ENCODE data around the gene MZF1. TPM values are rescaled to one million over a fixed set of nuclear protein-coding genes. Genes with fewer than 3 reads are reported as not detected.

MZF1 gene
- total and polyA plus RNA-seq, 9 of the 15 experiments (the other 6 are each of a cell fraction or from before 2014, with no cell fraction given): 0.31 to 29.3 (median 11.5) TPM

DNA sequence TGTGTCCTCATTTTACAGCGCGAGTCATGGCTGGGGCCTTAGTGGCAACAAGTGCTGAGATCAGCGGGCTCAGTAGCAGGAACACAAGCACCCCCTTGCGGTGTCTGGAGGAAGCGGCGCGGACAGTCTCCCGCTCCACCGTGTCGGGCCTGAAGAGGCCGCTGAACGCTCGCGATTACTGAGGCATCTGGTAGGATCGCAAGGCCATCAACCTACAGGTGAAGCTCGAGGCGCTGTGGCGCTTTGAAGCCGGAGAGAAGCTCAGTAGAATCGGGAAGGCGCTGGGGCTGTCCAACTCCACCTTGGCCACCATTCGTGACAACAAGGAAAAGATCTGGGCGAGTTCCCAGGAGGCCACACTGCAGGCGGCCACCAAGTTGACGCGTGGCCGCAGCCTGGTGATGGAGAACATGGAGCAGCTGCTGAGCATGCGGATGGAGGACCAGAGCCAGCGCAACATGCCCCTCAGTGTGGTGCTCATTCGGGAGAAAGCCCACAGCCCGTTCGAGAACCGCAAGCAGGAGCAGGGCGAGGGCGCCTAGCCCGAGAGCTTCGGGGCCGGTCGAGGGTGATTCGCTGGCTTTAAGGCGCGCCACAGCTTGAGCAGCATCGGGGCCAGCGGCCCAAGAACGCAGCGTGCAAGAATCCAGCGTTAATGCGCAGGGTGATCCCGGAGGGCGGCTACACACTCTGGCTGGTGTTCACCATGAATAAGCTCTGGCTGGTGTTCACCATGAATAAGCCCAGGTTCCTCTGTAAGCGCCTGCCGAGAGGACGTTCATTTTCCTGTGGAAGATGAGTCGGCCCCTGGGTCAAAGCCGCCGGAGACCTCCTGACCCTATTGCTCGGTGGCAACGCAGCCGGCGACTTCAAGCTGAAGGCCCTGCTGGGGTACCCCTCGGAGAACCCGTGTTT, 8.3 kb upstream of the MZF1 start (continued):
- TF ChIP-seq, protein P1, sequence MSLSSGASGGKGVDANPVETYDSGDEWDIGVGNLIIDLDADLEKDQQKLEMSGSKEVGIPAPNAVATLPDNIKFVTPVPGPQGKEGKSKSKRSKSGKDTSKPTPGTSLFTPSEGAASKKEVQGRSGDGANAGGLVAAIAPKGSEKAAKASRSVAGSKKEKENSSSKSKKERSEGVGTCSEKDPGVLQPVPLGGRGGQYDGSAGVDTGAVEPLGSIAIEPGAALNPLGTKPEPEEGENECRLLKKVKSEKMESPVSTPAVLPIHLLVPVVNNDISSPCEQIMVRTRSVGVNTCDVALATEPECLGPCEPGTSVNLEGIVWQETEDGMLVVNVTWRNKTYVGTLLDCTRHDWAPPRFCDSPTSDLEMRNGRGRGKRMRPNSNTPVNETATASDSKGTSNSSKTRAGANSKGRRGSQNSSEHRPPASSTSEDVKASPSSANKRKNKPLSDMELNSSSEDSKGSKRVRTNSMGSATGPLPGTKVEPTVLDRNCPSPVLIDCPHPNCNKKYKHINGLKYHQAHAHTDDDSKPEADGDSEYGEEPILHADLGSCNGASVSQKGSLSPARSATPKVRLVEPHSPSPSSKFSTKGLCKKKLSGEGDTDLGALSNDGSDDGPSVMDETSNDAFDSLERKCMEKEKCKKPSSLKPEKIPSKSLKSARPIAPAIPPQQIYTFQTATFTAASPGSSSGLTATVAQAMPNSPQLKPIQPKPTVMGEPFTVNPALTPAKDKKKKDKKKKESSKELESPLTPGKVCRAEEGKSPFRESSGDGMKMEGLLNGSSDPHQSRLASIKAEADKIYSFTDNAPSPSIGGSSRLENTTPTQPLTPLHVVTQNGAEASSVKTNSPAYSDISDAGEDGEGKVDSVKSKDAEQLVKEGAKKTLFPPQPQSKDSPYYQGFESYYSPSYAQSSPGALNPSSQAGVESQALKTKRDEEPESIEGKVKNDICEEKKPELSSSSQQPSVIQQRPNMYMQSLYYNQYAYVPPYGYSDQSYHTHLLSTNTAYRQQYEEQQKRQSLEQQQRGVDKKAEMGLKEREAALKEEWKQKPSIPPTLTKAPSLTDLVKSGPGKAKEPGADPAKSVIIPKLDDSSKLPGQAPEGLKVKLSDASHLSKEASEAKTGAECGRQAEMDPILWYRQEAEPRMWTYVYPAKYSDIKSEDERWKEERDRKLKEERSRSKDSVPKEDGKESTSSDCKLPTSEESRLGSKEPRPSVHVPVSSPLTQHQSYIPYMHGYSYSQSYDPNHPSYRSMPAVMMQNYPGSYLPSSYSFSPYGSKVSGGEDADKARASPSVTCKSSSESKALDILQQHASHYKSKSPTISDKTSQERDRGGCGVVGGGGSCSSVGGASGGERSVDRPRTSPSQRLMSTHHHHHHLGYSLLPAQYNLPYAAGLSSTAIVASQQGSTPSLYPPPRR (CRISPR knock-in tag; IDR thresholded peaks at IDR 0.05; ENCODE audit: borderline replicate concordance): no peak
- TF ChIP-seq ZKSCAN1 (IDR thresholded peaks at IDR 0.05; ENCODE audit: low read depth, low read length) (no peak), MED1 (CRISPR knock-in tag; IDR thresholded peaks at IDR 0.05; ENCODE audit: borderline replicate concordance) (no peak), ZC3H11A (IDR thresholded peaks at IDR 0.05; ENCODE audit: low read depth, low read length) (no peak), ZNF75A (CRISPR knock-in tag; IDR thresholded peaks at IDR 0.05) (no peak), ARID2 (IDR thresholded peaks at IDR 0.05) (peak; percentile 87), MBD2 (IDR thresholded peaks at IDR 0.05; ENCODE audit: borderline replicate concordance, low read depth) (no peak), POLR2G (IDR thresholded peaks at IDR 0.05; ENCODE audit: low read depth, low read length) (peak; percentile 39; the same call in 1 of the 2 replicates), PHTF2 (CRISPR knock-in tag; IDR thresholded peaks at IDR 0.05) (no peak), RBM39 (optimal IDR thresholded peaks at IDR 0.05; ENCODE audit: low read depth, low read length) (peak; percentile 91), BACH1 (tag; IDR thresholded peaks at IDR 0.05) (no peak), POLR2A (conservative IDR thresholded peaks at IDR 0.05) (no peak), SRSF1 (IDR thresholded peaks at IDR 0.05; ENCODE audit: low read depth, low read length) (no peak), NFRKB (IDR thresholded peaks at IDR 0.05; ENCODE audit: low read depth) (peak; percentile 74; the same call in 1 of the 2 replicates), ZNF165 (CRISPR knock-in tag; IDR thresholded peaks at IDR 0.05; ENCODE audit: borderline replicate concordance) (no peak), ZNF197 (CRISPR knock-in tag; IDR thresholded peaks at IDR 0.05; ENCODE audit: low read depth) (0 out of 2 replicates have a peak, but pooled peaks have one; percentile 34), CXXC5 (CRISPR knock-in tag; IDR thresholded peaks at IDR 0.05) (peak; percentile 59; the same call in 1 of the 2 replicates)
- TF ChIP-seq, protein P2, sequence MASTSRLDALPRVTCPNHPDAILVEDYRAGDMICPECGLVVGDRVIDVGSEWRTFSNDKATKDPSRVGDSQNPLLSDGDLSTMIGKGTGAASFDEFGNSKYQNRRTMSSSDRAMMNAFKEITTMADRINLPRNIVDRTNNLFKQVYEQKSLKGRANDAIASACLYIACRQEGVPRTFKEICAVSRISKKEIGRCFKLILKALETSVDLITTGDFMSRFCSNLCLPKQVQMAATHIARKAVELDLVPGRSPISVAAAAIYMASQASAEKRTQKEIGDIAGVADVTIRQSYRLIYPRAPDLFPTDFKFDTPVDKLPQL (IDR thresholded peaks at IDR 0.05; ENCODE audit: extremely low read depth, insufficient read length): no peak

Data from K562 (cell line).